Subcutaneous adipose tissue (tissue), 4 donors: Measurements from ENCODE around the gene ZNF397. TPM values are rescaled to one million over a fixed set of nuclear protein-coding genes. Genes with fewer than 3 reads are reported as not detected.

ENCODE experiments used
- CTCF ChIP-seq: fragments of 450-650 bp; IDR thresholded peaks from one replicate; pipeline ENCODE4 v1.5.1; 2016; ENCODE audit warnings: low read depth, mild to moderate bottlenecking, control low read depth, antibody characterized with exemption, moderate library complexity
- total RNA-seq, 4 donors: library from RNA; depleted of rRNA; stranded (reverse); fragments of >200 nt; gene quantifications; one replicate each; pipeline ENCODE4 v1.1.0, GENCODE V29; 2016

ZNF397 gene
- total RNA-seq, 4 donors from 2014 or later, result 26.3 to 37.1 (median 30.5) TPM

- no peak for TF ChIP-seq CTCF
Measured at GRCh38 chr18:35205199-35205712, 35.6 kb upstream of the ZNF397 start.

GRCh38 chr18:35215026-35215425 is 25.8 kb upstream of the ZNF397 start:
- no peak for TF ChIP-seq CTCF

DNA sequence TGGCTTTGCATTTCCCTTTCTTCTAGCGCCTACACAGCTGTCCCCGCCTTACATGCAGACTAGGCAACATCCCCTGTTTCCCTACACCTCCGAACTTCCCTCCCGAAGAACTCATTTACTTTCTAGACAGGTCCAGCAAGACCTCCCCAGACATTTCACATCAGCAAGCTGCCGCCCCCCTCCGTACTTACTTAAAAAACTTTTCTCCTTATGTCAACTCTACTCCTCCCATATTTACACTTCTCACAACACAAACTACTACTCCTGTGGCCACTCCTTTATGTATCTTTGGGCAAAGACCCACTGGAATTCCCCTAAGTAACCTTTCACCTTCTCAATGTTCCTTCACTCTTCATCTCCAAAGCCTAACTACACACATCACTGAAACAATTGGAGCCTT is 20.4 kb upstream of the ZNF397 start:
- TF ChIP-seq CTCF, result no peak

- TF ChIP-seq CTCF, result no peak
Measured at GRCh38 chr18:35223797-35224196, 17.0 kb upstream of the ZNF397 start.

DNA sequence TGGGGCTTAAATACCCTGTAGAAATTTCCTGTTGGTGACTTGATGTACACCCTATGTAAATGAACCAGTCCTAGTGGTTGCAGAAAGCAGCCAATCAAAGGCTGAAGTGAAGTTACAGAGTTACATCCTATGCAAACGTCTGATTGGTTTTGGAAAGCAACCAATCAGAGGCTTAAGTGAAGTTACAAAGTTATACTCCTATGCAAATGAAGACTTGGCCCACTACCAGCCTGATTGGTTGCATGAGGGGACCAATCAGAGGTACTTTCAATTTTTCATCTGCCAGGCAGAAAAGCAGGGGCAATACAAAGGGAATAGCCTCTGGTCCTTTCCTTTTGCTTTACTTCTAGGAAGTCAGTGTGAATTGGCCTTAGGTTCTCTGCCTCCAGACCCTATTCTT is 13.6 kb upstream of the ZNF397 start:
- no peak for TF ChIP-seq CTCF

- no peak for TF ChIP-seq CTCF
Measured at GRCh38 chr18:35231052-35231451, 9.8 kb upstream of the ZNF397 start.

- TF ChIP-seq CTCF, result no peak
Measured at GRCh38 chr18:35236571-35237363, 4.1 kb upstream of the ZNF397 start.
